ENCODE measurements around the gene PAPLN.

GRCh38 chr14:73188501-73188911 lies 48.8 kb upstream of the PAPLN start:
- no peak for TF ChIP-seq POLR2A (IDR thresholded peaks at IDR 0.05; ENCODE audit: low read length)
- no peak for TF ChIP-seq GATA1 (IDR thresholded peaks at IDR 0.05; ENCODE audit: low read depth, low read length)

Data from erythroblast (primary cell).